ENCODE measurements around the gene GNAI3. TPM values are rescaled to one million over a fixed set of nuclear protein-coding genes. Genes with fewer than 3 reads are reported as not detected.

Gene GNAI3
- 6.1 and 8.7 TPM in 2 replicates for polyA plus RNA-seq (2011; rRNA removed)
- 2.0 TPM in 2 replicates for polyA plus RNA-seq (2012; cell fraction: cytosol; rRNA removed)
- 0.86 and 1.2 TPM in 2 replicates for polyA plus RNA-seq (2012; cell fraction: nucleus; rRNA removed)
- 5.3 to 5.6 TPM (median 5.6 TPM) in 3 replicates for polyA plus RNA-seq (2017; fragmentation: RNase III; extraction: RNeasy Plus Mini Kit Qiagen cat#74134 plus additional on column Dnase treatment)
- 4.0 and 4.6 TPM in 2 replicates for polyA minus RNA-seq (2011; rRNA and poly(A)+ RNA removed)

- Histone ChIP-seq H3K9me3 (no peaks in the 10 kb centered on the region), H3K4me3 (peak within 1 kb of the TSS; percentile 99), H3K27ac (peak within 1 kb of the TSS; percentile 95 to 96), H3K4me1 (peaks cover 21% of the 10 kb centered on the region), H3K4me2 (peak within 1 kb of the TSS; percentile 86)
- CTCF ChIA-PET: interaction anchor here (0.7 to 3.4 kb wide), 13 partner anchors 11 to 435 kb away, joined by 3 to 18 read pairs (median 5); partner anchors contain the start of gene CYB561D1
- no peak for FAIRE-seq
- peak; percentile 97 to 99 for ATAC-seq
- POLR2A ChIA-PET: interaction anchor here (0.6 to 2.0 kb wide), 32 partner anchors 9 to 791 kb away, joined by 3 to 27 read pairs (median 4); partner anchors contain the start of genes AHCYL1, AMPD2, GNAT2 and GSTM4
- TF ChIP-seq USF2 (IDR thresholded peaks at IDR 0.05) (peak; percentile 49), ZFP36 (IDR thresholded peaks at IDR 0.05; ENCODE audit: borderline replicate concordance, partially characterized antibody) (no peak), MAX (IDR thresholded peaks at IDR 0.05) (peak; percentile 66), PHF8 (IDR thresholded peaks at IDR 0.05; ENCODE audit: borderline replicate concordance, low read depth) (peak; percentile 77; the same call in 1 of the 2 replicates), HES2 (IDR thresholded peaks at IDR 0.05) (no peak), FOSB (CRISPR knock-in tag; IDR thresholded peaks at IDR 0.05) (no peak), ZNF302 (CRISPR knock-in tag; IDR thresholded peaks at IDR 0.05) (no peak), BCL3 (IDR thresholded peaks at IDR 0.05) (peak; percentile 75; the same call in 2 of the 3 replicates), NFE2L2 (conservative IDR thresholded peaks at IDR 0.05; ENCODE audit: low read length) (no peak), JUN (IDR thresholded peaks at IDR 0.05) (peak in 1 of 2 experiments; percentile 77; a peak in 4 of 5 replicates), POLR2A (IDR thresholded peaks at IDR 0.05; ENCODE audit: low read length) (peak; percentile 83), CEBPB (IDR thresholded peaks at IDR 0.05) (no peak), BHLHE40 (IDR thresholded peaks at IDR 0.05; ENCODE audit: low read depth, low read length) (no peak), PBX3 (IDR thresholded peaks at IDR 0.05) (no peak), FOXS1 (CRISPR knock-in tag; IDR thresholded peaks at IDR 0.05) (no peak), ESRRA (IDR thresholded peaks at IDR 0.05; ENCODE audit: borderline replicate concordance, low read length) (no peak), CHD4 (IDR thresholded peaks at IDR 0.05; ENCODE audit: borderline replicate concordance) (no peak), EHF (CRISPR knock-in tag; IDR thresholded peaks at IDR 0.05) (no peak), MAFK (IDR thresholded peaks at IDR 0.05; ENCODE audit: partially characterized antibody) (no peak), FOSL2 (IDR thresholded peaks at IDR 0.05) (no peak), FOSL2 (CRISPR knock-in tag; IDR thresholded peaks at IDR 0.05) (no peak)
- WGBS (ENCODE audit: missing lambda C conversion rate): under 1% methylated on average over 33 of the region's 68 CpGs
- peak; percentile 91 to 93 for DNase-seq (ENCODE audit: low read depth in 1 of 2, low spot score in 1 of 2)
Observed at GRCh38 chr1:109548321-109549267, at the start of gene GNAI3. GNAI3 (plus strand) TSS chr1:109548615; CDS start chr1:109548721, 106 bp downstream.

GRCh38 chr1:109499081-109499480 is 49.3 kb upstream of the GNAI3 start:
- ChIA-PET POLR2A (no interaction called here), CTCF (interaction anchor here (1.2 to 23.6 kb wide), 8 partner anchors 10 to 276 kb away, joined by 3 to 749 read pairs (median 21); partner anchors contain the start of genes AMIGO1, ATXN7L2 and GPR61)
- DNase-seq (ENCODE audit: low read depth in 1 of 2, low spot score in 1 of 2): no peak
- FAIRE-seq: no peak
- no peak overlapping the region for H3K4me3 ChIP-seq
- H3K27ac ChIP-seq: no peak overlapping the region
- 93% methylated on average over 7 of the region's 7 CpGs for WGBS (ENCODE audit: missing lambda C conversion rate)
- H3K4me2 ChIP-seq: no peak overlapping the region
- H3K9me3 ChIP-seq: no peaks in the 10 kb centered on the region
- ATAC-seq: no peak
- TF ChIP-seq MAZ (IDR thresholded peaks at IDR 0.05; ENCODE audit: borderline replicate concordance, low read depth, low read length): no peak
- TF ChIP-seq SMC3 (IDR thresholded peaks at IDR 0.05): no peak
- TF ChIP-seq RNF2 (IDR thresholded peaks at IDR 0.05; ENCODE audit: borderline replicate concordance, low read depth): no peak
- no peak for TF ChIP-seq ZNF302 (CRISPR knock-in tag; IDR thresholded peaks at IDR 0.05)
- no peak for TF ChIP-seq HMGXB4 (CRISPR knock-in tag; IDR thresholded peaks at IDR 0.05; ENCODE audit: borderline replicate concordance)
- peaks cover 6% of the 10 kb centered on the region; the same call in 1 of the 3 replicates for H3K4me1 ChIP-seq

Data from A549 (cell line).